Neuronal stem cell (in vitro differentiated cells): ENCODE measurements around the gene ZNF775.

Experiments
- DNase-seq: peaks from one replicate; pipeline ENCODE4 v3.0.0-alpha.2; 2013; ENCODE audit warnings: low spot score
- H2AFZ ChIP-seq: one replicate; pipeline ENCODE4 v1.6.1; 2013; ENCODE audit warnings: mild to moderate bottlenecking, low read length, inconsistent platforms
- H2AK5ac ChIP-seq: 2 replicates; pipeline ENCODE4 v1.6.1; 2013; ENCODE audit warnings: low read depth, mild to moderate bottlenecking, inconsistent platforms, low read length, moderate library complexity, mixed read lengths
- H2BK120ac ChIP-seq: 2 replicates; pipeline ENCODE4 v1.6.1; 2013; ENCODE audit warnings: low read depth, mild to moderate bottlenecking, inconsistent platforms, low read length, moderate library complexity, mixed read lengths
- H2BK12ac ChIP-seq: one replicate; pipeline ENCODE4 v1.6.1; 2013; ENCODE audit warnings: low read length, inconsistent platforms
- H2BK15ac ChIP-seq: 2 replicates; pipeline ENCODE4 v1.6.1; 2013; ENCODE audit warnings: mild to moderate bottlenecking, low read length, inconsistent platforms, mixed read lengths
- H2BK5ac ChIP-seq: one replicate; pipeline ENCODE4 v1.6.1; 2013; ENCODE audit warnings: inconsistent platforms, mild to moderate bottlenecking, low read length, moderate library complexity
- H3K14ac ChIP-seq: one replicate; pipeline ENCODE4 v1.6.1; 2013; ENCODE audit warnings: low read length, inconsistent platforms
- H3K18ac ChIP-seq: 2 replicates; pipeline ENCODE4 v1.6.1; 2013; ENCODE audit warnings: low read length, inconsistent platforms
- H3K23ac ChIP-seq: 2 replicates; pipeline ENCODE4 v1.6.1; 2013; ENCODE audit warnings: low read depth, mild to moderate bottlenecking, mixed read lengths, low read length, inconsistent platforms; ENCODE audit not compliant: poor library complexity
- H3K27ac ChIP-seq: replicated peaks from 3 replicates; pipeline ENCODE4 v1.5.1; 2013; ENCODE audit warnings: low read length, inconsistent platforms
- H3K27me3 ChIP-seq, 3 experiments: 2 replicates each; pipeline ENCODE4 v1.6.1; 2013; ENCODE audit warnings: low read length in 3 of 3, mild to moderate bottlenecking in 2 of 3, inconsistent platforms in 1 of 3, low read depth in 1 of 3, mixed read lengths in 1 of 3, moderate library complexity in 1 of 3; ENCODE audit not compliant: control insufficient read depth in 3 of 3, insufficient read depth in 3 of 3
- H3K36me3 ChIP-seq, 2 donors: replicated peaks in 1 of 2; 2 replicates each; pipeline ENCODE4 v1.6.1; 2013; ENCODE audit warnings: low read length in 2 of 2; ENCODE audit not compliant: control insufficient read depth in 2 of 2, insufficient read depth in 2 of 2
- H3K4ac ChIP-seq: 2 replicates; pipeline ENCODE4 v1.6.1; 2013; ENCODE audit warnings: inconsistent platforms, mild to moderate bottlenecking, low read length, moderate library complexity
- H3K4me1 ChIP-seq, 2 donors: 1 replicate in 1 of 2; 2 replicates in 1 of 2; pipeline ENCODE4 v1.6.1; 2013; ENCODE audit warnings: low read length in 2 of 2, low read depth in 1 of 2; ENCODE audit not compliant: control insufficient read depth in 2 of 2, insufficient read depth in 1 of 2
- H3K4me2 ChIP-seq: one replicate; pipeline ENCODE4 v1.6.1; 2013; ENCODE audit warnings: mild to moderate bottlenecking, low read length, inconsistent platforms; ENCODE audit not compliant: insufficient read depth, poor library complexity, severe bottlenecking
- H3K4me3 ChIP-seq, 2 donors: 2 replicates each; pipeline ENCODE4 v1.5.1; 2013; ENCODE audit warnings: low read length in 2 of 2, mild to moderate bottlenecking in 2 of 2, inconsistent platforms in 1 of 2, moderate library complexity in 1 of 2
- H3K79me1 ChIP-seq: one replicate; pipeline ENCODE4 v1.6.1; 2013; ENCODE audit warnings: low read depth, mild to moderate bottlenecking, inconsistent platforms, low read length, moderate library complexity
- H3K9ac ChIP-seq: one replicate; pipeline ENCODE4 v1.6.1; 2013; ENCODE audit warnings: mild to moderate bottlenecking, low read depth, low read length, inconsistent platforms; ENCODE audit not compliant: poor library complexity
- H3K9me3 ChIP-seq, 2 donors: replicated peaks in 1 of 2; 2 replicates each; pipeline versions ENCODE3 to v1.6.1; 2013; ENCODE audit warnings: low read length in 2 of 2, mild to moderate bottlenecking in 2 of 2, inconsistent platforms in 1 of 2, low read depth in 1 of 2, mixed read lengths in 1 of 2, moderate library complexity in 1 of 2; ENCODE audit not compliant: control insufficient read depth in 2 of 2, insufficient read depth in 1 of 2
- H4K8ac ChIP-seq: one replicate; pipeline ENCODE4 v1.6.1; 2013; ENCODE audit warnings: low read depth, mild to moderate bottlenecking, inconsistent platforms, low read length, moderate library complexity
- H4K91ac ChIP-seq: one replicate; pipeline ENCODE4 v1.6.1; 2013; ENCODE audit warnings: low read length, low read depth, mild to moderate bottlenecking, inconsistent platforms; ENCODE audit not compliant: poor library complexity
- WGBS, 2 donors: extraction: QIAGEN DNeasy Blood & Tissue Kit; methylation state at CpG; one replicate each; pipeline ENCODE4 v1.1.7; 2013; ENCODE audit warnings: missing lambda C conversion rate in 2 of 2, mixed read lengths in 1 of 2; ENCODE audit not compliant: insufficient read length in 2 of 2, insufficient replicate concordance in 1 of 2; ENCODE audit errors: extremely low coverage in 2 of 2; 5-methylcytosine and 5-hydroxymethylcytosine counted together

The ZNF775 gene

GRCh38 chr7:150345012-150345411 is 34.1 kb upstream of the ZNF775 start:
- Histone ChIP-seq H3K14ac (no peak overlapping the region), H3K79me1 (no peaks in the 10 kb centered on the region), H3K4me1 (peaks cover 5 to 7% of the 10 kb centered on the region in 2 donors), H2BK120ac (no peak overlapping the region), H2BK12ac (no peak overlapping the region), H2BK5ac (no peak overlapping the region), H3K4me3 (no peak overlapping the region), H2BK15ac (no peak overlapping the region), H3K23ac (no peak overlapping the region), H3K27me3 (peaks cover 13 to 36% (median 25%) of the 10 kb centered on the region in 3 experiments), H2AFZ (no peak overlapping the region), H4K8ac (no peak overlapping the region), H3K18ac (no peak overlapping the region), H3K4me2 (no peak overlapping the region), H4K91ac (no peak overlapping the region), H2AK5ac (no peak overlapping the region), H3K27ac (no peak overlapping the region), H3K36me3 (no peaks in the 10 kb centered on the region), H3K9ac (no peak overlapping the region), H3K4ac (no peak overlapping the region), H3K9me3 (peaks cover 3 to 7% of the 10 kb centered on the region in 2 donors)
- WGBS, 2 donors, result no CpG with 5 or more reads among the region's 1 CpG
- no peak for DNase-seq

- H2BK12ac ChIP-seq, result no peak overlapping the region
- no CpG with 5 or more reads among the region's 5 CpGs for WGBS, 2 donors
Measured at GRCh38 chr7:150346922-150347321, 32.2 kb upstream of the ZNF775 start.

GRCh38 chr7:150351587-150352194 is 27.4 kb upstream of the ZNF775 start:
- no peak overlapping the region for H2AFZ ChIP-seq
- H2BK5ac ChIP-seq, result no peak overlapping the region
- H3K27me3 ChIP-seq, result no peaks in the 10 kb centered on the region
- no peak overlapping the region for H4K91ac ChIP-seq
- no peak overlapping the region for H2BK15ac ChIP-seq
- no peak for DNase-seq
- H3K4ac ChIP-seq, result no peak overlapping the region
- no peak overlapping the region for H3K9ac ChIP-seq
- no peak overlapping the region for H3K23ac ChIP-seq
- H3K36me3 ChIP-seq, result no peaks in the 10 kb centered on the region
- H3K18ac ChIP-seq, result no peak overlapping the region
- H3K27ac ChIP-seq, result no peak overlapping the region
- H3K79me1 ChIP-seq, result no peaks in the 10 kb centered on the region
- H3K4me2 ChIP-seq, result no peak overlapping the region
- no CpG with 5 or more reads among the region's 8 CpGs for WGBS, 2 donors
- peaks cover 0 to 1% of the 10 kb centered on the region in 2 donors for H3K9me3 ChIP-seq
- H3K4me3 ChIP-seq, result no peak overlapping the region
- H2BK120ac ChIP-seq, result no peak overlapping the region
- no peak overlapping the region for H4K8ac ChIP-seq
- H2AK5ac ChIP-seq, result no peak overlapping the region
- H3K4me1 ChIP-seq, result no peaks in the 10 kb centered on the region
- no peak overlapping the region for H2BK12ac ChIP-seq
- no peak overlapping the region for H3K14ac ChIP-seq

More at GRCh38 chr7:150346922-150347321, 32.2 kb upstream of the ZNF775 start:
- DNase-seq, result no peak
- no peaks in the 10 kb centered on the region for H3K36me3 ChIP-seq
- H3K4ac ChIP-seq, result no peak overlapping the region
- peaks cover 0 to 3% of the 10 kb centered on the region in 2 donors for H3K4me1 ChIP-seq
- H2BK5ac ChIP-seq, result no peak overlapping the region
- no peak overlapping the region for H2AK5ac ChIP-seq
- no peak overlapping the region for H3K23ac ChIP-seq
- H3K79me1 ChIP-seq, result no peaks in the 10 kb centered on the region
- no peak overlapping the region for H2BK15ac ChIP-seq
- H3K14ac ChIP-seq, result no peak overlapping the region
- H2BK120ac ChIP-seq, result no peak overlapping the region
- H2AFZ ChIP-seq, result no peak overlapping the region
- no peak overlapping the region for H4K91ac ChIP-seq
- H3K9ac ChIP-seq, result no peak overlapping the region
- no peak overlapping the region for H4K8ac ChIP-seq
- no peak overlapping the region for H3K4me2 ChIP-seq
- peak overlapping the region in 1 of 2 donors; percentile 30 for H3K4me3 ChIP-seq
- no peak overlapping the region for H3K27ac ChIP-seq
- peaks cover 5 to 23% (median 18%) of the 10 kb centered on the region in 3 experiments for H3K27me3 ChIP-seq
- peaks cover 3 to 7% of the 10 kb centered on the region in 2 donors for H3K9me3 ChIP-seq
- H3K18ac ChIP-seq, result no peak overlapping the region

- Histone ChIP-seq H3K4me3 (no peak overlapping the region), H3K27ac (no peak overlapping the region), H2BK15ac (no peak overlapping the region), H3K9ac (no peak overlapping the region), H3K23ac (no peak overlapping the region), H3K9me3 (no peaks in the 10 kb centered on the region), H3K4me1 (no peaks in the 10 kb centered on the region), H3K14ac (no peak overlapping the region), H2AK5ac (no peak overlapping the region), H4K8ac (no peak overlapping the region), H2BK12ac (no peak overlapping the region), H2BK120ac (no peak overlapping the region), H2BK5ac (no peak overlapping the region), H2AFZ (no peak overlapping the region), H3K36me3 (no peaks in the 10 kb centered on the region), H3K4ac (no peak overlapping the region), H3K4me2 (no peak overlapping the region), H4K91ac (no peak overlapping the region), H3K79me1 (no peaks in the 10 kb centered on the region), H3K18ac (no peak overlapping the region), H3K27me3 (no peaks in the 10 kb centered on the region)
- no CpG with 5 or more reads among the region's 1 CpG for WGBS, 2 donors
- DNase-seq, result no peak
Measured at GRCh38 chr7:150355666-150356059, 23.5 kb upstream of the ZNF775 start.
